H1 (cell line): ENCODE measurements around the gene USH2A. TPM values are rescaled to one million over a fixed set of nuclear protein-coding genes. Genes with fewer than 3 reads are reported as not detected.

Experiments
- CTCF ChIA-PET: fragments of 300-600 bp; sonication (Branson Sonifier 250); formaldehyde crosslinking; loops from one replicate; lab custom pipeline; 2021; ENCODE audit not compliant: partially characterized antibody; lab: Charles Lee
- POLR2A ChIA-PET: fragments of 300-600 bp; sonication (Branson Sonifier 250); formaldehyde crosslinking; loops from one replicate; lab custom pipeline; 2021; ENCODE audit warnings: inconsistent platforms; ENCODE audit not compliant: partially characterized antibody; lab: Charles Lee
- DNase-seq, 2 experiments: peaks; one replicate each; pipeline versions ENCODE4 v3.0.0 to v3.0.0-alpha.2; 2010 to 2022; ENCODE audit warnings: low spot score in 2 of 2, low read depth in 1 of 2, mixed read lengths in 1 of 2
- FAIRE-seq: peaks from 2 replicates; lab custom pipeline; 2011; peaks lifted over from hg19 to GRCh38; lab: Jason Lieb, UNC
- H2AFZ ChIP-seq: 2 replicates; pipeline ENCODE4 v1.8.1; 2012; ENCODE audit warnings: low read length, inconsistent platforms
- H2AK5ac ChIP-seq: 2 replicates; pipeline ENCODE4 v1.6.1; 2013; ENCODE audit warnings: low read depth, low read length
- H2BK120ac ChIP-seq: replicated peaks from 2 replicates; pipeline ENCODE3; 2013; ENCODE audit warnings: low read depth, low read length, inconsistent platforms
- H2BK12ac ChIP-seq: 2 replicates; pipeline ENCODE4 v1.6.1; 2013; ENCODE audit warnings: low read depth, low read length
- H2BK15ac ChIP-seq: 2 replicates; pipeline ENCODE4 v1.6.1; 2013; ENCODE audit warnings: low read length
- H2BK20ac ChIP-seq: 2 replicates; pipeline ENCODE4 v1.6.1; 2013; ENCODE audit warnings: low read length
- H2BK5ac ChIP-seq: 2 replicates; pipeline ENCODE4 v1.6.1; 2013; ENCODE audit warnings: low read depth, low read length
- H3K14ac ChIP-seq: 2 replicates; pipeline ENCODE4 v1.6.1; 2013; ENCODE audit warnings: inconsistent platforms; ENCODE audit not compliant: insufficient read length
- H3K18ac ChIP-seq: 2 replicates; pipeline ENCODE4 v1.6.1; 2013; ENCODE audit warnings: low read length; ENCODE audit errors: extremely low read depth
- H3K23ac ChIP-seq: 2 replicates; pipeline ENCODE4 v1.6.1; 2013; ENCODE audit warnings: inconsistent platforms; ENCODE audit not compliant: insufficient read length
- H3K23me2 ChIP-seq: 2 replicates; pipeline ENCODE4 v1.6.1; 2013; ENCODE audit warnings: low read depth, low read length
- H3K27ac ChIP-seq: 2 replicates; pipeline ENCODE4 v1.6.1; 2011; ENCODE audit warnings: low read depth, low read length, inconsistent platforms
- H3K27me3 ChIP-seq, 4 experiments: replicated peaks in 1 of 4; 1 replicate in 1 of 4; 2 replicates in 3 of 4; pipeline versions ENCODE4 v1.6.1 to v1.8.1; 2011 to 2013; ENCODE audit warnings: low read length in 3 of 4, mild to moderate bottlenecking in 3 of 4, inconsistent platforms in 2 of 4, mixed read lengths in 2 of 4, moderate library complexity in 1 of 4; ENCODE audit not compliant: control insufficient read depth in 3 of 4, insufficient read depth in 3 of 4; ENCODE audit errors: extremely low read depth in 1 of 4
- H3K36me3 ChIP-seq, 4 experiments: 2 replicates each; pipeline versions ENCODE4 v1.6.1 to v1.8.1; 2011 to 2013; ENCODE audit warnings: mild to moderate bottlenecking in 4 of 4, low read length in 3 of 4, moderate library complexity in 2 of 4, control low read depth in 1 of 4, inconsistent platforms in 1 of 4; ENCODE audit not compliant: insufficient read depth in 4 of 4, control insufficient read depth in 2 of 4
- H3K4ac ChIP-seq: replicated peaks from 2 replicates; pipeline ENCODE3; 2013; ENCODE audit warnings: low read length, low read depth, mixed read lengths, inconsistent platforms; ENCODE audit not compliant: insufficient read length
- H3K4me1 ChIP-seq, 4 experiments: replicated peaks in 1 of 4; 1 replicate in 1 of 4; 2 replicates in 3 of 4; pipeline versions ENCODE4 v1.6.1 to v1.8.1; 2011 to 2013; ENCODE audit warnings: low read length in 3 of 4, inconsistent platforms in 2 of 4, mixed read lengths in 1 of 4; ENCODE audit not compliant: insufficient read depth in 4 of 4, control insufficient read depth in 3 of 4
- H3K4me2 ChIP-seq, 2 experiments: 2 replicates each; pipeline versions ENCODE4 v1.6.1 to v1.8.1; 2011 to 2013; ENCODE audit warnings: low read depth in 2 of 2, low read length in 2 of 2, control low read depth in 1 of 2, inconsistent platforms in 1 of 2, mild to moderate bottlenecking in 1 of 2; ENCODE audit not compliant: insufficient read depth in 1 of 2
- H3K4me3 ChIP-seq, 4 experiments: fragments of 200-600, 300-600 bp in 1 of 4; sonication (generic), shearing (Covaris generic), sonication (Bioruptor Twin) in 1 of 4; 2 replicates each; pipeline versions ENCODE4 v1.5.1 to v1.8.1; 2011 to 2016; ENCODE audit warnings: low read length in 4 of 4, low read depth in 3 of 4, control low read depth in 2 of 4, inconsistent platforms in 2 of 4, mild to moderate bottlenecking in 2 of 4, mixed read lengths in 1 of 4, moderate library complexity in 1 of 4; ENCODE audit not compliant: insufficient read depth in 2 of 4; ENCODE audit errors: extremely low read depth in 1 of 4
- H3K56ac ChIP-seq: replicated peaks from 2 replicates; pipeline ENCODE3; 2013; ENCODE audit warnings: low read depth, mild to moderate bottlenecking, mixed read lengths, low read length, inconsistent platforms; ENCODE audit not compliant: insufficient read length
- H3K79me1 ChIP-seq: 2 replicates; pipeline ENCODE4 v1.6.1; 2013; ENCODE audit warnings: low read depth, low read length, control low read depth
- H3K79me2 ChIP-seq, 2 experiments: 2 replicates each; pipeline versions ENCODE4 v1.6.1 to v1.8.1; 2012 to 2013; ENCODE audit warnings: low read length in 2 of 2, mild to moderate bottlenecking in 2 of 2, inconsistent platforms in 1 of 2; ENCODE audit not compliant: insufficient read depth in 2 of 2, control insufficient read depth in 1 of 2
- H3K9ac ChIP-seq, 4 experiments: replicated peaks in 1 of 4; 1 replicate in 1 of 4; 2 replicates in 3 of 4; pipeline versions ENCODE4 v1.6.1 to v1.8.1; 2011 to 2013; ENCODE audit warnings: low read depth in 3 of 4, low read length in 3 of 4, control low read depth in 2 of 4, mild to moderate bottlenecking in 2 of 4, moderate library complexity in 2 of 4, inconsistent platforms in 1 of 4; ENCODE audit errors: extremely low read depth in 1 of 4
- H3K9me3 ChIP-seq, 2 experiments: 2 replicates each; pipeline versions ENCODE4 v1.6.1 to v1.8.1; 2012 to 2013; ENCODE audit warnings: mild to moderate bottlenecking in 2 of 2, moderate library complexity in 2 of 2, control low read depth in 1 of 2, inconsistent platforms in 1 of 2, low read depth in 1 of 2, low read length in 1 of 2, mixed read lengths in 1 of 2; ENCODE audit not compliant: insufficient read depth in 2 of 2
- H4K20me1 ChIP-seq, 2 experiments: replicated peaks in 1 of 2; 2 replicates each; pipeline versions ENCODE3 to v1.8.1; 2011 to 2013; ENCODE audit warnings: inconsistent platforms in 2 of 2, low read length in 2 of 2, mild to moderate bottlenecking in 1 of 2; ENCODE audit not compliant: insufficient read depth in 2 of 2, control insufficient read depth in 1 of 2
- H4K5ac ChIP-seq: 2 replicates; pipeline ENCODE4 v1.6.1; 2013; ENCODE audit warnings: low read length, low read depth, mixed read lengths, inconsistent platforms; ENCODE audit not compliant: insufficient read length
- H4K8ac ChIP-seq: 2 replicates; pipeline ENCODE4 v1.8.0; 2013; ENCODE audit warnings: mild to moderate bottlenecking, moderate library complexity, low read length, inconsistent platforms; ENCODE audit not compliant: insufficient read depth; ENCODE audit errors: extremely low read depth
- H4K91ac ChIP-seq: replicated peaks from 2 replicates; pipeline ENCODE3; 2013; ENCODE audit warnings: low read length, mixed read lengths, inconsistent platforms; ENCODE audit not compliant: insufficient read length
- ASH2L ChIP-seq: fragments of 200-600, 300-600 bp; sonication (generic); IDR thresholded peaks from one replicate; pipeline ENCODE4 v1.7.1; 2017; ENCODE audit warnings: low read length
- BCL11A ChIP-seq, 2 experiments: IDR thresholded peaks; one replicate each; pipeline ENCODE4 v1.6.1; 2011; ENCODE audit warnings: low read depth in 2 of 2, low read length in 2 of 2, mild to moderate bottlenecking in 2 of 2
- CEBPB ChIP-seq: IDR thresholded peaks from 2 replicates; pipeline ENCODE4 v1.6.1; 2012; ENCODE audit warnings: low read depth, low read length
- CHD1 ChIP-seq: IDR thresholded peaks from 2 replicates; pipeline ENCODE4 v1.6.1; 2012; ENCODE audit warnings: low read depth, low read length, improper control_type of control experiment
- CREB1 ChIP-seq: IDR thresholded peaks from 2 replicates; pipeline ENCODE4 v1.6.1; 2012; ENCODE audit warnings: inconsistent platforms
- EGR1 ChIP-seq: IDR thresholded peaks from 2 replicates; pipeline ENCODE4 v1.6.1; 2011; ENCODE audit warnings: low read depth, low read length, borderline replicate concordance
- EP300 ChIP-seq, 2 experiments: IDR thresholded peaks; 1 replicate in 1 of 2; 2 replicates in 1 of 2; pipeline ENCODE4 v1.6.1; 2011 to 2012; ENCODE audit warnings: low read depth in 2 of 2, low read length in 2 of 2, mild to moderate bottlenecking in 2 of 2, borderline replicate concordance in 1 of 2, inconsistent platforms in 1 of 2, moderate library complexity in 1 of 2
- HDAC2 ChIP-seq, 2 experiments: fragments of 300-600 bp in 1 of 2; sonication (generic) in 1 of 2; IDR thresholded peaks; 2 replicates each; pipeline ENCODE4 v1.6.1; 2011 to 2012; ENCODE audit warnings: low read depth in 2 of 2, low read length in 2 of 2, mild to moderate bottlenecking in 2 of 2, moderate library complexity in 2 of 2, borderline replicate concordance in 1 of 2, inconsistent platforms in 1 of 2
- KDM1A ChIP-seq: fragments of 200-600, 300-600 bp; sonication (generic); IDR thresholded peaks from 2 replicates; pipeline ENCODE4 v1.7.1; 2016; ENCODE audit warnings: mild to moderate bottlenecking, low read length, borderline replicate concordance
- KDM5A ChIP-seq: fragments of 200-600 bp; IDR thresholded peaks from 2 replicates; pipeline ENCODE4 v1.7.1; 2012; ENCODE audit warnings: mild to moderate bottlenecking, low read length, inconsistent platforms, mixed read lengths
- NRF1 ChIP-seq: IDR thresholded peaks from 2 replicates; pipeline ENCODE4 v1.6.1; 2011; ENCODE audit warnings: mild to moderate bottlenecking, low read depth, low read length, improper control_type of control experiment
- POU5F1 ChIP-seq: IDR thresholded peaks from 2 replicates; pipeline ENCODE4 v1.6.1; 2011; ENCODE audit warnings: low read depth, mild to moderate bottlenecking, low read length, moderate library complexity
- RFX5 ChIP-seq: IDR thresholded peaks from 2 replicates; pipeline ENCODE4 v1.6.1; 2011; ENCODE audit warnings: low read depth, low read length, improper control_type of control experiment, borderline replicate concordance
- SIN3A ChIP-seq, 2 experiments: IDR thresholded peaks in 1 of 2; conservative IDR thresholded peaks in 1 of 2; 2 replicates each; pipeline ENCODE4 v1.6.1; 2011 to 2012; ENCODE audit warnings: low read length in 2 of 2, improper control_type of control experiment in 1 of 2, low read depth in 1 of 2, mild to moderate bottlenecking in 1 of 2
- WGBS, 2 experiments: shearing (Covaris generic) in 1 of 2; methylation state at CpG; one replicate each; pipeline versions ENCODE4 v1.1.6 to v1.1.7; 2013 to 2015; ENCODE audit warnings: low lambda C conversion rate in 2 of 2, mixed read lengths in 2 of 2, inconsistent platforms in 1 of 2, low coverage in 1 of 2, missing lambda C conversion rate in 1 of 2; ENCODE audit not compliant: insufficient replicate concordance in 2 of 2, insufficient coverage in 1 of 2, insufficient read length in 1 of 2; ENCODE audit errors: extremely low coverage in 1 of 2, missing lambda C conversion rate in 1 of 2; 5-methylcytosine and 5-hydroxymethylcytosine counted together
- polyA plus RNA-seq, 7 experiments: library from polyadenylated mRNA; depleted of rRNA in 3 of 7; stranded (reverse) in 5 of 7; unstranded in 2 of 7; fragments of >200 nt in 5 of 7; fragments of 200-250 nt in 2 of 7; gene quantifications; 1 replicate in 5 of 7; 2 replicates in 1 of 7; 4 replicates in 1 of 7; pipeline versions ENCODE4 v1.2.1 to v1.2.3, GENCODE V29; 2011 to 2013; ENCODE audit warnings: missing spikeins in 2 of 7, mixed read lengths in 2 of 7
- total RNA-seq: library from RNA; stranded (reverse); fragmentation: NEBNext Ultra II Directional; extraction: Animal tissue kit (Norgen Biotek cat#: 25700); gene quantifications from 2 replicates; pipeline ENCODE4 v1.2.1, GENCODE V29; 2021

USH2A gene
- total and polyA plus RNA-seq, 2 of the 8 experiments (the other 6 are each of a cell fraction or from before 2014, with no cell fraction given): 0.02 to 0.17 TPM

DNA sequence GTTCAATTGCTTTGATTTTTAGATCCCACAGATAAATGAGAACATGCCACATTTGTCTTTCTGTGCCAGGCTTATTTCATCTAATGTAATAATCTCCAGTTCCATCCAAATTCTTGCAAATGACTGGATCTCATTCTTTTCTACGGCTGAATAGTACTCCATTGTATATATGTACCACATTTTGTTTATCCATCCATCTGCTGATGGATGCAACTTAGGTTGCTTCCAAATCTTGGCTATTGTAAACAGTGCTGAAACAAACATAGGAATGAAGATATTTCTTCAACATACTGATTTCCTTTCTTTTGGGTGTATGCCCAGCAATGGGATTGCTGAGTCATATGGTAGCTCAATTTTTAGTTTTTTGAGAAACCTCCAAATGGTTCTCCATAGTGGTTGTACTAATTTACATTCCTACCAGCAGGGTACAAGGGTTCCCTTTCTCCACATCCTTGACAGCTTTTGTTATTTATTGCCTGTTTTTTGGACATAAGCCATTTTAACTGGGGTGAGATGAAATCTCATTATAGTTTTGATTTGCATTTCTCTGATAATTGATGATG lies 511.8 kb downstream of the USH2A start:
- H3K4me3 ChIP-seq: no peak overlapping the region
- no peak overlapping the region for H4K5ac ChIP-seq
- H2AK5ac ChIP-seq: no peak overlapping the region
- no peaks in the 10 kb centered on the region for H3K27me3 ChIP-seq
- H3K18ac ChIP-seq: no peak overlapping the region
- H2BK20ac ChIP-seq: no peak overlapping the region
- no peak overlapping the region for H3K4ac ChIP-seq
- H2BK15ac ChIP-seq: no peak overlapping the region
- H3K9me3 ChIP-seq: no peaks in the 10 kb centered on the region
- FAIRE-seq: no peak
- no peak overlapping the region for H2AFZ ChIP-seq
- CTCF ChIA-PET: interaction anchor here (0.8 kb wide), 1 partner anchor 237 kb away, joined by 3 read pairs; no protein-coding TSS in a partner anchor
- no peak overlapping the region for H4K91ac ChIP-seq
- H2BK12ac ChIP-seq: no peak overlapping the region
- no peak overlapping the region for H4K8ac ChIP-seq
- POLR2A ChIA-PET: no interaction called here
- H2BK5ac ChIP-seq: no peak overlapping the region
- H3K36me3 ChIP-seq: no peaks in the 10 kb centered on the region
- DNase-seq: no peak
- no peaks in the 10 kb centered on the region; the same call in 1 of the 2 replicates for H3K23me2 ChIP-seq
- no peaks in the 10 kb centered on the region for H3K79me2 ChIP-seq
- no peaks in the 10 kb centered on the region for H3K4me1 ChIP-seq
- H3K23ac ChIP-seq: no peak overlapping the region
- H3K27ac ChIP-seq: no peak overlapping the region
- no peaks in the 10 kb centered on the region for H4K20me1 ChIP-seq
- H3K14ac ChIP-seq: no peak overlapping the region
- H3K56ac ChIP-seq: no peak overlapping the region
- no peak overlapping the region for H3K9ac ChIP-seq
- 100% methylated on average over 1 of the region's 1 CpG; no CpG with 5 or more reads in 1 of the 2 experiments for WGBS, 2 experiments
- H3K4me2 ChIP-seq: no peak overlapping the region
- no peaks in the 10 kb centered on the region for H3K79me1 ChIP-seq
- no peak overlapping the region for H2BK120ac ChIP-seq
- TF ChIP-seq RFX5 (no peak), POU5F1 (no peak), HDAC2 (IDR thresholded peaks at IDR 0.05; ENCODE audit: borderline replicate concordance in 1 of 2, low read depth in 2 of 2, low read length in 2 of 2) (no peak), ASH2L (no peak), SIN3A (conservative IDR thresholded peaks at IDR 0.05 in 1 of 2, IDR thresholded peaks at IDR 0.05 in 1 of 2; ENCODE audit: low read depth in 1 of 2, low read length in 2 of 2) (no peak), EP300 (IDR thresholded peaks at IDR 0.05; ENCODE audit: borderline replicate concordance in 1 of 2, low read depth in 2 of 2, low read length in 2 of 2) (no peak), NRF1 (no peak), CHD1 (no peak), EGR1 (no peak), KDM1A (no peak), CEBPB (no peak), BCL11A (IDR thresholded peaks at IDR 0.05; ENCODE audit: low read depth in 2 of 2, low read length in 2 of 2) (no peak), CREB1 (no peak), KDM5A (no peak)
